ENCODE measurements around the gene ZNF846.
"Not testable (repeated sequence)": the region's sequence is repeated elsewhere in the genome, so short reads cannot be mapped to it uniquely, and the experiment has no call there.

Gene ZNF846

DNA sequence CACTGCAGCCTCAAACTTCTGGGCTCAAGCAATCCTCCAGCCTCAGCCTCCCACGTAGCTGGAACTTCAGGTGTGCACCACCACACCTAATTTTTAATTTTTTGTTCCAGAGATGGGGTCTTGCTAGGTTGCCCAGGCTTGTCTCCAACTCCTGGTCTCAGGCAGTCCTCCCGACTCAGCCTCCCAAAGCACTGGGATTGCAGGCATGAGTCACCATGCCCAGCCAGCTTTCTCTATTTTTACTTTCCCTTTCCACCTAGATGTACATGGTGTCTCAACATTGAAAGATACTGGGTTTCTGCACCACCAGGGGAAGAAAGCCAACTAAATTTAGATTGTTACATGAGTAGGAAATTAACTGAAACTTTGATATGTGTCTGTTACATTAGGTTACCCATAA, 13.8 kb upstream of the ZNF846 start:
- FAIRE-seq, result no peak

DNA sequence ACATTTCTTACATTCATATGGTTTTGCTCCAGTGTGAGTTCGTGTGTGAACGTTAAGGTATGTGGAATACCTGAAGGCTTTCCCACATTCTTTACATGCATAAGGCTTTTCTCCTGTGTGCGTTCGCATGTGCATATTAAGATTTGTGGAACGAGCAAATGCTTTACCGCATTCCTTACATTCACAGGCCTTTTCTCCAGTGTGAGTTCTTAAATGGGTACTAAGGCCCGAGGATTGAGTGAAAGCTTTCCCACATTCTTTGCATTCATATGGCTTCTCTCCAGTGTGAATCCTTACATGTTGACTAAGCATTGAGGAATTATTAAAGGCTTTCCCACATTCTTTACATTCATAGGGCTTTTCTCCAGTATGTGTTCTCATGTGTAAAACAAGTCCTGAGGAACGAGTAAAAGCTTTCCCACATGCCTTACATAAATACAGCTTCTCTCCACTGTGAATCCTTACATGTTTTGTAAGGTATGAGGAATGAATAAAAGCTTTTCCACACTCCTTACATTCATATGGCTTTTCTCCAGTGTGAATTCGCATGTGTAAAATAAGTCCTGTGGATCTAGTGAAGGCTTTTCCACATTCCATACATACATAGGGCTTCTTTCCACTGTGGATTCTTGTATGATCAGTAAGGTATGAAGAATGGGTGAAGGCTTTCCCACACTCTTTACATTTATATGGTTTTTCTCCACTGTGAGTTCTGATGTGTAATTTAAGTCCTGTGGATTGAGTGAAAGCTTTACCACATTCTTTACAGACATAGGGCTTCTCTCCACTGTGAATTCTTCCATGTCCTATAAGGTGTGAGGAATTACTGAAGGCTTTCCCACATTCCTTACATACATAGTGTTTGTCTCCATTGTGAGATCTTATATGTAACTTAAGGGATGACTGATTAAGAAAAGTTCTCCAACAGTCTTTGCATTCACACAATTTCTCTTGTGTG, 10.7 kb downstream of the ZNF846 start:
- no peak for FAIRE-seq

- no peak for FAIRE-seq
Observed at GRCh38 chr19:9752701-9753443, 15.7 kb downstream of the ZNF846 start.

DNA sequence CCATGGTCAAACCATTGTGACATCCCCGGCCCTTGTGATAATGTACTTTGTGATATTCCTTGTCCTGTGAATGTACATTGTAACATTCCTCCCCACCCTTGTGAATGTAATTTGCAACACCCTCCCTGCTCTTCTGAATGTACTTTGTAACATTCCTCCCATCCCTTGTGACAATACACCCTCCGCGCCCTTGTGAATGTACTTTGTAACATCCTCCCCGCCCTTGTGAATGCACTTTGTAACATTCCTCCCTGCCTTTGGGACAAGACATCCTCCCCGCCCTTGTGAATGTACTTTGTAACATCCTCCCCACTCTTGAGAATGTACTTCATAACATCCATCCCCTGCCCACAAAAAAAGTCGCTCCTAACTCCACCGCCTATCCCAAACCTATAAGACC, 17.1 kb downstream of the ZNF846 start:
- FAIRE-seq, result no peak

DNA sequence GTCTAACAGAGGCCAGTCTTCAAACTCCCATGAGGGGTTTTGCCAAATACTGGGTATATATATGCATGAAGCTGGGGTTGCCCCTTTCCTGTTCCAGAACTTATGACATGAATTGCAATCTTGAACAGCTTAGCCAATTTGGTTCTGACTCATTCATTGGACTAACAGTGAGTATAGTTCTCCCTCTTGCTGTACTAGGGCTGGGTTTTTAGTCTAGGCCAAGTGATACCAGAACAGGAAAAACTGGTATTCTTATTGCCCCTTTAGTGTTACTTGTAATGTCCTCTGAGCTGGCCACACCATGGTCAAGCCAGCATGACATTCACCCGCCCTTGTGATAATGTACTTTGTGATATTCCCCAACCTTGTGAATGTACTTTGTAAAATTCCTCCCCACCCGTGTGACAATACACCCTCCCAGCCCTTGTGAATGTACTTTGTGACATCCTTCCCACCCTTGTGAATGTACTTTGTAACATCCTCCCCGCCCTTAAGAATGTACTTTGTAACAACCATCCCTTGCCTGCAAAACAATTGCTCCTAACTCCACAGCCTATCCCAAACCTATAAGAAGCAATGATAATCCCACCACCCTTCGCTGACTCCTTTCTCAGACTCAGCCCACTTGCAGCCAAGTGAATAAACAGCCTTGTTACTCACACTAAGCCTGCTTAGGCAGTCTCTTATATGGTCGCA, 26.9 kb downstream of the ZNF846 start:
- FAIRE-seq, result no peak

DNA sequence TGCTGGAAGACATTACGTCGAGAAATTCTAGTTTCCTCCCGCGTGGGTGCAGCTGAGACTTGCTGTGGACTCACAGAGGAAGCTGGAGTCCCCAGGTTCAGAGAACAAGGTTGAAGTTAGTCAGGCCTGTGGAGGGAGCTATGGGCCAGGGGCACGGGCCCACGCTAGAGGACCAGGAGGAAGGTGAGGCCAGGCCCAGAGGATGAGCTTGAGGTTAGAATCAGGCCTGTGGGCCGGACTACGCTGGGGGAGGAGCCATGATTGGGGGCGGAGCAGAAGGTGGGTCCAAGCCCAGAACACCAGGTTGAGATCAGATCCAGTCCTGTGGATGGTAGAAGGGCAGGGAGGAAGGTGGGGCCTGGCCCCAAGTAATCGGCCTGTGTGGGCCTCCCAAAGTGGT, 32.6 kb downstream of the ZNF846 start:
- FAIRE-seq, result no peak

DNA sequence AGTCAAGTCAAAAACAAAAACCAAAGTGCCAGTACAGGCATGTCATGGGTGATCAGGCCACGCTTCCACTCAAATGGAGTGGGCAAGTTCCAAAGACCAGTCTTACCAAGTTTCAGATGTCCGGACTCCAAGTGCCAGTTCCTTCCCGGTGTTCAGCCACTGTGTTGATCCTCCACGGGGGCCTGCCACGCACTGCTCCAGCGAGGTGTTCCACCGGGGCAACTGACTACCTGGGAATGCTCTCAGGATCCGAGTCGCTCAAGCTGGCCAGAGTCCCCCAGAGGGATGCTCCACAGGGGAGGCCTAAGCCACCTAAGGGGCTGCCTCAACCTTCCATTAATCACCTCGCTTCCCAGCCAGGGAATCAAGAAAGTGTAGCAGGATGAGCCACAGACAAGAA, 38.5 kb downstream of the ZNF846 start:
- FAIRE-seq, result not testable (repeated sequence)

GRCh38 chr19:9729162-9729561, 39.4 kb downstream of the ZNF846 start:
- FAIRE-seq, result no peak

- FAIRE-seq, result no peak
Observed at GRCh38 chr19:9727644-9728043, 40.9 kb downstream of the ZNF846 start.

DNA sequence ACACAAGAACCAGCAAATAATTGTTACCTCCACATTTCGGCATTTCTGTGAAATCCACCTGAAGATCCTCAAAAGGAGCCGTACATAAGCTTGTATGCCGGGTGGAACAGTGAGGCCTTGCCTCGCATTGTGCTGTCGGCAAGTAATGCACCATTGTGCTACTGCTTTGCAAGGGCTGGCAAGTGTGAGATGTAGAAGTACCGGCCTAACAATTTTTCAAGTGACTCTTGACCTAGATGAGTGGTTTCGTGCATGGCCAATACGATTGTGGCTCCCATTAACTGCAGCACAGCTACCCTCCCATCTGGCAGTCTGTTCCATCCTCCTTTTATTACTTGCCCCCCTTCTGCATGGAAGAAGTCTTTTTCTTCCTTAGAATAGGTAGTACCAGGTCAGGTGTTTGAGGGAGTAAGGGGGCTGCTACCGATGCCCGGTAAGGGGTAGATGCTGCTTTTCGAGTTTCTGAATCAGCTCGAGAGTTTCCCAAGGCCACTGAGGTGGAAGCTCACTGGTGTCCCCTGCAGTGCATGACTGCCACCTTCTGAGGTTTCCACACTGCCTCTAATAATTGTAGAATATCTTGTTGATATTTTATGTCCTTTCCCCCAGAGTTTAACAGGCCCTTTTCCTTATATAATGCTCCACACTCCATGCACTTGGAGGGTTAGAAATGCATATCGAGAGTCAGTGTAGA, 42.9 kb downstream of the ZNF846 start:
- not testable (repeated sequence) for FAIRE-seq

- no peak for FAIRE-seq
Observed at GRCh38 chr19:9724157-9724556, 44.4 kb downstream of the ZNF846 start.

- FAIRE-seq, result no peak
Observed at GRCh38 chr19:9721861-9722260, 46.7 kb downstream of the ZNF846 start.

DNA sequence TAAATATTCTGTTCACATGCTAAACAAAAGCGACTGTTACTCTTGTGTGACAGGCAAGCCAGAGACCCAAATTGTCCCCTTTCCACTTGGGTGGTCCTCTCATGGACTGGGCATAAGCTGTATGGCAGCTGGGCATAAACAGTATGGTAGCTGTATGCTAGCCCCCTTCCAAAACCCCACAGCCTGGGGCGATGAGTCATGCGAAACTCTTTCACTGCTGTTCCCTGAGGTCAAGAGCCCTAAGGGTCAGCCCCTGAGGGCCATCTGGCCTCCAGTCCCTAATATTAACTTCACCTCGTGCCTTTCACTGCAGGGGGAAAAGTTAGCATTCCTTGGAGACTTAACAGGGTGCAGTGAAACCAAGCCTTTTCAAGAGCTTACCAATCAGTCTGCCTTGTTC, 48.0 kb downstream of the ZNF846 start:
- no peak for FAIRE-seq

DNA sequence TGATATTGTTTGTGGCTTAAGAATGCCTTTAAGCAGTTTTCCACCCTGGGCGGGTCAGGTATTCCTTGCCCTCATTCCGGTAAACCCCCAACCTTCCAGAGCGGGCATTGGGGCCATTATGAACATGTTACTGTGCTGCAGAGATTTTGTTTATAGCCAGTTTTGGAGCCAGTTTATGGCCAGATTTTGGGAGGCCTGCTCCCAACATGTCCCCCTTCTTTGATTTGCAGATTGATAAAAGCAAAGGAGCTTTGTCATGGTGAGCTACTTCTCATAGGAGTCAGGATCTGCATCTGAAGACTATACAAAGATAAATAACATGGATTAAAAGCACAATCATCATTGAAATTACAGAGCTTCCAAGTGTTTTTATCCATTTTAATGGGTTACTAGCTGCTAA, 56.7 kb downstream of the ZNF846 start:
- no peak for FAIRE-seq

DNA sequence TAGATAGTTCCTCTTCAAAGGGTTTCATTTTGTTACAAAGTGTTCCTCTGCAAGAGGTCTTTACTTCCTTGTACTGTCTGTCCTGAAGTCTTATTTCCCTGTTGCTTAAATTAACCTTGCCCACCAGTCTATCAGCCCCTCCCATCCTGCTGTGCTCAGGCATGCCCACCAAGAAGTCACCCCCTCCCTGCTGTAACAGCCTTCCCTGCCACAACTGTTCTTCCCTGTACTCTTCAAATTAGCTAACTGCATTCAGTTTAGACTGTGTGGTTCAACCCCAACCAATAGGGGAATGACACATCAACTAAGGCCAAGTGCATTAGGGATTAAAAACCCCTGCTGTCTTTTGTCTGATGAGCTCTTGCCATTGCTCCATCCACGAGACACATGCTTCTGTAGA, 59.2 kb downstream of the ZNF846 start:
- FAIRE-seq, result no peak

- FAIRE-seq, result no peak
Observed at GRCh38 chr19:9705836-9706235, 62.7 kb downstream of the ZNF846 start.

DNA sequence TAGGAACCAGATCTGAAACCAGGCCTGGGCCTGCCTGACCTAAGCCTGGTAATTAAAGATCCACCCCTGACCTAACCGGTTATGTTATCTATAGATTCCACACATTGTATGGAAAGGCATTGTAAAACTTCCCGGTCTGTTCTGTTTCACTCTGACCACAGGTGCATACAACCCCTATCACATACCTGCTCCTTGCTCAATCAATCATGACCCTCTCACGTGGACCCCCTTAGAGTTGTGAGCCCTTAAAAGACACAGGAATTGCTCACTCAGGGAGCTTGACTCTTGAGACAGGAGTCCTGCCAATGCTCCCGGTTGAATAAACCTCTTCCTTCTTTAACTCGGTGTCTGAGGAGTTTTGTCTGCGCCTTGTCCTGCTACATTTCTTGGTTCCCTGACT, 66.4 kb downstream of the ZNF846 start:
- FAIRE-seq, result no peak

Data from endometrium (tissue), 2 donors.